HEK293 (cell line): Measurements from ENCODE around the gene S100A16.
A peak's percentile ranks its signal among the peaks of the same experiment; 100 is the strongest.

Experiments used
- CTCF ChIA-PET: fragments of 350-600 bp; formaldehyde crosslinking; extraction: SDS; loops from one replicate; lab custom pipeline; 2021; ENCODE audit warnings: antibody characterized with exemption; lab: Yijun Ruan, JAX
- POLR2A ChIA-PET: fragments of 300-600 bp; formaldehyde crosslinking; extraction: SDS; loops from one replicate; lab custom pipeline; 2020; ENCODE audit warnings: antibody characterized with exemption, inconsistent platforms; lab: Yijun Ruan, JAX
- H3K27ac ChIP-seq: fragments of 200-500 bp; sonication (Bioruptor generic); 2 replicates; pipeline ENCODE4 v1.5.1; 2014; ENCODE audit warnings: low read depth, low read length, control low read depth, inconsistent platforms; ENCODE audit errors: extremely low read depth
- H3K36me3 ChIP-seq, 2 experiments: fragments of 200-500 bp in 1 of 2; sonication (Bioruptor generic) in 1 of 2; 1 replicate in 1 of 2; 2 replicates in 1 of 2; pipeline ENCODE4 v1.5.1; 2014 to 2017; ENCODE audit warnings: inconsistent platforms in 2 of 2, low read length in 2 of 2; ENCODE audit not compliant: control insufficient read depth in 2 of 2, insufficient read depth in 1 of 2
- H3K4me1 ChIP-seq: fragments of 200-500 bp; sonication (Bioruptor generic); 2 replicates; pipeline ENCODE4 v1.5.1; 2014; ENCODE audit warnings: mild to moderate bottlenecking, low read length, inconsistent platforms; ENCODE audit not compliant: control insufficient read depth, insufficient read depth
- H3K4me3 ChIP-seq: 2 replicates; pipeline ENCODE4 v1.5.1; 2011; ENCODE audit warnings: low read depth, mild to moderate bottlenecking, control low read depth, low read length, moderate library complexity
- H3K9me3 ChIP-seq: fragments of 200-500 bp; sonication (Bioruptor generic); 2 replicates; pipeline ENCODE4 v1.5.1; 2014; ENCODE audit warnings: low read depth, low read length, inconsistent platforms; ENCODE audit not compliant: control insufficient read depth, insufficient read depth
- BCL11A ChIP-seq: fragments of 450-650 bp; formaldehyde crosslinking; IDR thresholded peaks from 2 replicates; pipeline ENCODE4 v1.5.1; 2016; ENCODE audit warnings: low read depth, missing biosample characterization, missing genetic modification characterization
- EGR2 ChIP-seq: fragments of 450-650 bp; formaldehyde crosslinking; IDR thresholded peaks from 2 replicates; pipeline ENCODE4 v1.5.1; 2016; ENCODE audit warnings: low read depth, missing biosample characterization, missing genetic modification characterization
- PRDM10 ChIP-seq: fragments of 450-650 bp; formaldehyde crosslinking; IDR thresholded peaks from 2 replicates; pipeline ENCODE4 v1.5.1; 2016; ENCODE audit warnings: missing biosample characterization, missing genetic modification characterization
- SP2 ChIP-seq: fragments of 450-650 bp; formaldehyde crosslinking; IDR thresholded peaks from 2 replicates; pipeline ENCODE4 v1.5.1; 2016; ENCODE audit warnings: missing biosample characterization, missing genetic modification characterization
- ZBTB8A ChIP-seq: fragments of 450-650 bp; formaldehyde crosslinking; IDR thresholded peaks from 2 replicates; pipeline ENCODE4 v1.5.1; 2016; ENCODE audit warnings: missing biosample characterization, missing genetic modification characterization
- ZEB2 ChIP-seq: fragments of 450-650 bp; formaldehyde crosslinking; IDR thresholded peaks from 2 replicates; pipeline ENCODE4 v1.5.1; 2016; ENCODE audit warnings: missing biosample characterization, missing genetic modification characterization
- ZNF2 ChIP-seq: fragments of 450-650 bp; formaldehyde crosslinking; IDR thresholded peaks from 2 replicates; pipeline ENCODE4 v1.5.1; 2016; ENCODE audit warnings: missing biosample characterization, missing genetic modification characterization
- ZNF354C ChIP-seq: fragments of 450-650 bp; formaldehyde crosslinking; IDR thresholded peaks from 2 replicates; pipeline ENCODE4 v1.5.1; 2016; ENCODE audit warnings: missing biosample characterization, missing genetic modification characterization, low read depth, borderline replicate concordance
- ZNF404 ChIP-seq: fragments of 450-650 bp; formaldehyde crosslinking; IDR thresholded peaks from 2 replicates; pipeline ENCODE4 v1.5.1; 2017; ENCODE audit warnings: missing biosample characterization, missing genetic modification characterization
- ZNF560 ChIP-seq: fragments of 450-650 bp; formaldehyde crosslinking; IDR thresholded peaks from 2 replicates; pipeline ENCODE4 v1.5.1; 2017; ENCODE audit warnings: missing biosample characterization, missing genetic modification characterization, borderline replicate concordance
- ZNF600 ChIP-seq: fragments of 450-650 bp; formaldehyde crosslinking; IDR thresholded peaks from 2 replicates; pipeline ENCODE4 v1.5.1; 2016; ENCODE audit warnings: missing biosample characterization, missing genetic modification characterization
- ZNF654 ChIP-seq: fragments of 450-650 bp; formaldehyde crosslinking; IDR thresholded peaks from 2 replicates; pipeline ENCODE4 v1.5.1; 2016; ENCODE audit warnings: low read depth, missing biosample characterization, missing genetic modification characterization
- ZNF692 ChIP-seq: fragments of 450-650 bp; formaldehyde crosslinking; IDR thresholded peaks from 2 replicates; pipeline ENCODE4 v1.5.1; 2016; ENCODE audit warnings: missing biosample characterization, missing genetic modification characterization
- ZNF791 ChIP-seq: fragments of 450-650 bp; formaldehyde crosslinking; IDR thresholded peaks from 2 replicates; pipeline ENCODE4 v1.5.1; 2016; ENCODE audit warnings: missing biosample characterization, missing genetic modification characterization
- ZNF830 ChIP-seq: fragments of 450-650 bp; IDR thresholded peaks from 2 replicates; pipeline ENCODE4 v1.5.0; 2018; ENCODE audit warnings: missing biosample characterization, missing genetic modification characterization, low read depth, mild to moderate bottlenecking, moderate library complexity
- TF ChIP-seq, protein P1 (sequence below): fragments of 450-650 bp; formaldehyde crosslinking; IDR thresholded peaks from 2 replicates; pipeline ENCODE4 v1.5.1; 2016; ENCODE audit warnings: missing biosample characterization, missing genetic modification characterization
- TF ChIP-seq, protein P2 (sequence below): fragments of 450-650 bp; formaldehyde crosslinking; IDR thresholded peaks from 2 replicates; pipeline ENCODE4 v1.5.1; 2016; ENCODE audit warnings: missing biosample characterization, missing genetic modification characterization
- TF ChIP-seq, protein P3 (sequence below): fragments of 450-650 bp; formaldehyde crosslinking; optimal IDR thresholded peaks from 2 replicates; pipeline ENCODE3; 2016; ENCODE audit warnings: missing biosample characterization, mild to moderate bottlenecking, missing genetic modification characterization

The S100A16 gene

GRCh38 chr1:153626904-153627714, 14.2 kb upstream of the S100A16 start, which contains the start of gene S100A13 (continued):
- TF ChIP-seq BCL11A (tag by site-specific recombination) (peak; percentile 62; the same call in 1 of the 2 replicates), ZEB2 (tag by site-specific recombination) (peak; percentile 71; the same call in 1 of the 2 replicates), ZNF600 (peak; percentile 95), ZNF791 (tag by site-specific recombination) (no peak), ZNF354C (tag by site-specific recombination) (no peak), ZNF654 (tag by site-specific recombination) (no peak), ZNF2 (peak; percentile 67; the same call in 1 of the 2 replicates), SP2 (tag by site-specific recombination) (peak; percentile 21; the same call in 1 of the 2 replicates), ZNF830 (tag by site-specific recombination) (no peak), ZNF692 (tag by site-specific recombination) (0 out of 2 replicates have a peak, but pooled peaks have one; percentile 24), ZNF560 (no peak), ZBTB8A (peak; percentile 64), ZNF404 (tag by site-specific recombination) (no peak)
- TF ChIP-seq, protein P1, sequence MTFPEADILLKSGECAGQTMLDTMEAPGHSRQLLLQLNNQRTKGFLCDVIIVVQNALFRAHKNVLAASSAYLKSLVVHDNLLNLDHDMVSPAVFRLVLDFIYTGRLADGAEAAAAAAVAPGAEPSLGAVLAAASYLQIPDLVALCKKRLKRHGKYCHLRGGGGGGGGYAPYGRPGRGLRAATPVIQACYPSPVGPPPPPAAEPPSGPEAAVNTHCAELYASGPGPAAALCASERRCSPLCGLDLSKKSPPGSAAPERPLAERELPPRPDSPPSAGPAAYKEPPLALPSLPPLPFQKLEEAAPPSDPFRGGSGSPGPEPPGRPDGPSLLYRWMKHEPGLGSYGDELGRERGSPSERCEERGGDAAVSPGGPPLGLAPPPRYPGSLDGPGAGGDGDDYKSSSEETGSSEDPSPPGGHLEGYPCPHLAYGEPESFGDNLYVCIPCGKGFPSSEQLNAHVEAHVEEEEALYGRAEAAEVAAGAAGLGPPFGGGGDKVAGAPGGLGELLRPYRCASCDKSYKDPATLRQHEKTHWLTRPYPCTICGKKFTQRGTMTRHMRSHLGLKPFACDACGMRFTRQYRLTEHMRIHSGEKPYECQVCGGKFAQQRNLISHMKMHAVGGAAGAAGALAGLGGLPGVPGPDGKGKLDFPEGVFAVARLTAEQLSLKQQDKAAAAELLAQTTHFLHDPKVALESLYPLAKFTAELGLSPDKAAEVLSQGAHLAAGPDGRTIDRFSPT (tag by site-specific recombination): peak; percentile 55
- TF ChIP-seq, protein P2, sequence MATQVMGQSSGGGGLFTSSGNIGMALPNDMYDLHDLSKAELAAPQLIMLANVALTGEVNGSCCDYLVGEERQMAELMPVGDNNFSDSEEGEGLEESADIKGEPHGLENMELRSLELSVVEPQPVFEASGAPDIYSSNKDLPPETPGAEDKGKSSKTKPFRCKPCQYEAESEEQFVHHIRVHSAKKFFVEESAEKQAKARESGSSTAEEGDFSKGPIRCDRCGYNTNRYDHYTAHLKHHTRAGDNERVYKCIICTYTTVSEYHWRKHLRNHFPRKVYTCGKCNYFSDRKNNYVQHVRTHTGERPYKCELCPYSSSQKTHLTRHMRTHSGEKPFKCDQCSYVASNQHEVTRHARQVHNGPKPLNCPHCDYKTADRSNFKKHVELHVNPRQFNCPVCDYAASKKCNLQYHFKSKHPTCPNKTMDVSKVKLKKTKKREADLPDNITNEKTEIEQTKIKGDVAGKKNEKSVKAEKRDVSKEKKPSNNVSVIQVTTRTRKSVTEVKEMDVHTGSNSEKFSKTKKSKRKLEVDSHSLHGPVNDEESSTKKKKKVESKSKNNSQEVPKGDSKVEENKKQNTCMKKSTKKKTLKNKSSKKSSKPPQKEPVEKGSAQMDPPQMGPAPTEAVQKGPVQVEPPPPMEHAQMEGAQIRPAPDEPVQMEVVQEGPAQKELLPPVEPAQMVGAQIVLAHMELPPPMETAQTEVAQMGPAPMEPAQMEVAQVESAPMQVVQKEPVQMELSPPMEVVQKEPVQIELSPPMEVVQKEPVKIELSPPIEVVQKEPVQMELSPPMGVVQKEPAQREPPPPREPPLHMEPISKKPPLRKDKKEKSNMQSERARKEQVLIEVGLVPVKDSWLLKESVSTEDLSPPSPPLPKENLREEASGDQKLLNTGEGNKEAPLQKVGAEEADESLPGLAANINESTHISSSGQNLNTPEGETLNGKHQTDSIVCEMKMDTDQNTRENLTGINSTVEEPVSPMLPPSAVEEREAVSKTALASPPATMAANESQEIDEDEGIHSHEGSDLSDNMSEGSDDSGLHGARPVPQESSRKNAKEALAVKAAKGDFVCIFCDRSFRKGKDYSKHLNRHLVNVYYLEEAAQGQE (tag by site-specific recombination): 0 out of 2 replicates have a peak, but pooled peaks have one; percentile 9
- TF ChIP-seq, protein P3, sequence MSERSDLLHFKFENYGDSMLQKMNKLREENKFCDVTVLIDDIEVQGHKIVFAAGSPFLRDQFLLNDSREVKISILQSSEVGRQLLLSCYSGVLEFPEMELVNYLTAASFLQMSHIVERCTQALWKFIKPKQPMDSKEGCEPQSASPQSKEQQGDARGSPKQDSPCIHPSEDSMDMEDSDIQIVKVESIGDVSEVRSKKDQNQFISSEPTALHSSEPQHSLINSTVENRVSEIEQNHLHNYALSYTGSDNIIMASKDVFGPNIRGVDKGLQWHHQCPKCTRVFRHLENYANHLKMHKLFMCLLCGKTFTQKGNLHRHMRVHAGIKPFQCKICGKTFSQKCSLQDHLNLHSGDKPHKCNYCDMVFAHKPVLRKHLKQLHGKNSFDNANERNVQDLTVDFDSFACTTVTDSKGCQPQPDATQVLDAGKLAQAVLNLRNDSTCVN (tag by site-specific recombination): peak; percentile 26

GRCh38 chr1:153626477-153626903, 13.6 kb upstream of the S100A16 start:
- peak overlapping the region; percentile 55 for H3K4me3 ChIP-seq
- no peaks in the 10 kb centered on the region for H3K9me3 ChIP-seq
- ChIA-PET CTCF (interaction anchor here (0.6 to 7.4 kb wide), 22 partner anchors 12 to 550 kb away, joined by 3 to 54 read pairs (median 6); partner anchors contain the start of genes S100A14 and S100A16), POLR2A (interaction anchor here (0.9 to 2.9 kb wide), 18 partner anchors 8 to 364 kb away, joined by 3 to 24 read pairs (median 10); partner anchors contain the start of genes RPS27, S100A14, S100A16 and S100A2)
- peaks cover 0 to 31% of the 10 kb centered on the region in 2 experiments; a peak in 2 of 3 replicates for H3K36me3 ChIP-seq
- H3K27ac ChIP-seq: peak overlapping the region; percentile 61; the same call in 1 of the 2 replicates
- TF ChIP-seq EGR2 (tag by site-specific recombination): no peak
- peak; percentile 79 for TF ChIP-seq PRDM10 (tag by site-specific recombination)
- 0 out of 2 replicates have a peak, but pooled peaks cover 3% of the 10 kb centered on the region for H3K4me1 ChIP-seq
